Neuronal stem cell (in vitro differentiated cells): ENCODE measurements around the gene TMEM120A.
A peak's percentile ranks its signal among the peaks of the same experiment; 100 is the strongest.
"Not testable (repeated sequence)": the region's sequence is repeated elsewhere in the genome, so short reads cannot be mapped to it uniquely, and the experiment has no call there.

Source experiments
- DNase-seq: peaks from one replicate; pipeline ENCODE4 v3.0.0-alpha.2; 2013; ENCODE audit warnings: low spot score
- H2AFZ ChIP-seq: one replicate; pipeline ENCODE4 v1.6.1; 2013; ENCODE audit warnings: mild to moderate bottlenecking, low read length, inconsistent platforms
- H2AK5ac ChIP-seq: 2 replicates; pipeline ENCODE4 v1.6.1; 2013; ENCODE audit warnings: low read depth, mild to moderate bottlenecking, inconsistent platforms, low read length, moderate library complexity, mixed read lengths
- H2BK120ac ChIP-seq: 2 replicates; pipeline ENCODE4 v1.6.1; 2013; ENCODE audit warnings: low read depth, mild to moderate bottlenecking, inconsistent platforms, low read length, moderate library complexity, mixed read lengths
- H2BK12ac ChIP-seq: one replicate; pipeline ENCODE4 v1.6.1; 2013; ENCODE audit warnings: low read length, inconsistent platforms
- H2BK15ac ChIP-seq: 2 replicates; pipeline ENCODE4 v1.6.1; 2013; ENCODE audit warnings: mild to moderate bottlenecking, low read length, inconsistent platforms, mixed read lengths
- H2BK5ac ChIP-seq: one replicate; pipeline ENCODE4 v1.6.1; 2013; ENCODE audit warnings: inconsistent platforms, mild to moderate bottlenecking, low read length, moderate library complexity
- H3K14ac ChIP-seq: one replicate; pipeline ENCODE4 v1.6.1; 2013; ENCODE audit warnings: low read length, inconsistent platforms
- H3K18ac ChIP-seq: 2 replicates; pipeline ENCODE4 v1.6.1; 2013; ENCODE audit warnings: low read length, inconsistent platforms
- H3K23ac ChIP-seq: 2 replicates; pipeline ENCODE4 v1.6.1; 2013; ENCODE audit warnings: low read depth, mild to moderate bottlenecking, mixed read lengths, low read length, inconsistent platforms; ENCODE audit not compliant: poor library complexity
- H3K27ac ChIP-seq: replicated peaks from 3 replicates; pipeline ENCODE4 v1.5.1; 2013; ENCODE audit warnings: low read length, inconsistent platforms
- H3K27me3 ChIP-seq, 3 experiments: 2 replicates each; pipeline ENCODE4 v1.6.1; 2013; ENCODE audit warnings: low read length in 3 of 3, mild to moderate bottlenecking in 2 of 3, inconsistent platforms in 1 of 3, low read depth in 1 of 3, mixed read lengths in 1 of 3, moderate library complexity in 1 of 3; ENCODE audit not compliant: control insufficient read depth in 3 of 3, insufficient read depth in 3 of 3
- H3K36me3 ChIP-seq, 2 donors: replicated peaks in 1 of 2; 2 replicates each; pipeline ENCODE4 v1.6.1; 2013; ENCODE audit warnings: low read length in 2 of 2; ENCODE audit not compliant: control insufficient read depth in 2 of 2, insufficient read depth in 2 of 2
- H3K4ac ChIP-seq: 2 replicates; pipeline ENCODE4 v1.6.1; 2013; ENCODE audit warnings: inconsistent platforms, mild to moderate bottlenecking, low read length, moderate library complexity
- H3K4me1 ChIP-seq, 2 donors: 1 replicate in 1 of 2; 2 replicates in 1 of 2; pipeline ENCODE4 v1.6.1; 2013; ENCODE audit warnings: low read length in 2 of 2, low read depth in 1 of 2; ENCODE audit not compliant: control insufficient read depth in 2 of 2, insufficient read depth in 1 of 2
- H3K4me2 ChIP-seq: one replicate; pipeline ENCODE4 v1.6.1; 2013; ENCODE audit warnings: mild to moderate bottlenecking, low read length, inconsistent platforms; ENCODE audit not compliant: insufficient read depth, poor library complexity, severe bottlenecking
- H3K4me3 ChIP-seq, 2 donors: 2 replicates each; pipeline ENCODE4 v1.5.1; 2013; ENCODE audit warnings: low read length in 2 of 2, mild to moderate bottlenecking in 2 of 2, inconsistent platforms in 1 of 2, moderate library complexity in 1 of 2
- H3K79me1 ChIP-seq: one replicate; pipeline ENCODE4 v1.6.1; 2013; ENCODE audit warnings: low read depth, mild to moderate bottlenecking, inconsistent platforms, low read length, moderate library complexity
- H3K9ac ChIP-seq: one replicate; pipeline ENCODE4 v1.6.1; 2013; ENCODE audit warnings: mild to moderate bottlenecking, low read depth, low read length, inconsistent platforms; ENCODE audit not compliant: poor library complexity
- H3K9me3 ChIP-seq, 2 donors: replicated peaks in 1 of 2; 2 replicates each; pipeline versions ENCODE3 to v1.6.1; 2013; ENCODE audit warnings: low read length in 2 of 2, mild to moderate bottlenecking in 2 of 2, inconsistent platforms in 1 of 2, low read depth in 1 of 2, mixed read lengths in 1 of 2, moderate library complexity in 1 of 2; ENCODE audit not compliant: control insufficient read depth in 2 of 2, insufficient read depth in 1 of 2
- H4K8ac ChIP-seq: one replicate; pipeline ENCODE4 v1.6.1; 2013; ENCODE audit warnings: low read depth, mild to moderate bottlenecking, inconsistent platforms, low read length, moderate library complexity
- H4K91ac ChIP-seq: one replicate; pipeline ENCODE4 v1.6.1; 2013; ENCODE audit warnings: low read length, low read depth, mild to moderate bottlenecking, inconsistent platforms; ENCODE audit not compliant: poor library complexity
- WGBS, 2 donors: extraction: QIAGEN DNeasy Blood & Tissue Kit; methylation state at CpG; one replicate each; pipeline ENCODE4 v1.1.7; 2013; ENCODE audit warnings: missing lambda C conversion rate in 2 of 2, mixed read lengths in 1 of 2; ENCODE audit not compliant: insufficient read length in 2 of 2, insufficient replicate concordance in 1 of 2; ENCODE audit errors: extremely low coverage in 2 of 2; 5-methylcytosine and 5-hydroxymethylcytosine counted together

TMEM120A gene

DNA sequence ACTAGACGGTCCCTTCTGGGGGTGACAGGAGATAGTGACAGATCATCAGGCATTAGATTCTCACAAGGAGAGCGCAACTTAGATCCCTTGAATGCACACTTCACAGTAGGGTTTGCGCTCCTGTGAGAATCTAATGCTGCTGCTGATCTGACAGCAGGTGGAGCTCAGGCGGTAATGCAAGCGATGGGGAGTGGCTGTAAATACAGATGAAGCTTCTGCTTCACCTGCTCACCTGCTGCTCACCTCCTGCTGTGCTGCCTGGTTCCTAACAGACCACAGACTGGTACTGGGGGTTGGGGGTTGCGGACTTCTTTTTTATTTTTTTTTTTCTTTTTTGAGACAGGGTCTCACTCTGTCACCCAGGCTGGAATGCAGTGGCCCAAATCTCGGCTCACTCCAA, 35.3 kb upstream of the TMEM120A start:
- H4K8ac ChIP-seq, H3K4ac ChIP-seq, H2BK12ac ChIP-seq, H4K91ac ChIP-seq, H3K9ac ChIP-seq, H3K4me2 ChIP-seq, H2BK120ac ChIP-seq, H3K4me1 ChIP-seq, H2BK15ac ChIP-seq, H3K4me3 ChIP-seq, H2AK5ac ChIP-seq, H3K23ac ChIP-seq, H2BK5ac ChIP-seq, H3K14ac ChIP-seq, H3K27me3 ChIP-seq, H3K18ac ChIP-seq, H3K9me3 ChIP-seq, H3K79me1 ChIP-seq, DNase-seq, H2AFZ ChIP-seq, H3K27ac ChIP-seq: not testable (repeated sequence)
- peaks cover 9 to 33% of the 10 kb centered on the region in 2 donors for H3K36me3 ChIP-seq
- WGBS, 2 donors = no CpG with 5 or more reads among the region's 7 CpGs

DNA sequence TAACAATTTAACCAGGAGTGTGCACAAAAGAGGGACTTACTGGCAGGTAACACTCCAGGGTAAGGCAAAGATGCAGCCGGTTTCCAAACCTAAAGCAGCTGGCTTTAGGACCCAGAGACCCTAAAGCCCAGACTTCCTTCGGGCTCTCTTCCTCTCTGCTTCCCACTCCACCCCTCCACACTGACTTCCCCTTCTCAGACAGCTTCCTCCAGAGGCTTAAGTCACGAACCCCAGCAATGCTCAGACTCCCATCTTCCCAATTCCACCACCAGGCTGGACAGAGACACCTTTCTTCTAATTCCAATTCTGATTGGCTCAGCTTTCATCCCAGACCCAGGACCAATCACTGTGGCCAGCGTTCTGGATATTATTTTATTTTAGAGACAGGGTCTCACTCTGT, 28.6 kb upstream of the TMEM120A start:
- H3K14ac ChIP-seq = no peak overlapping the region
- H3K18ac ChIP-seq = no peak overlapping the region
- no peak overlapping the region for H3K23ac ChIP-seq
- H4K91ac ChIP-seq = no peak overlapping the region
- no peak overlapping the region for H3K4me3 ChIP-seq
- peaks cover 0 to 2% of the 10 kb centered on the region in 2 donors for H3K4me1 ChIP-seq
- no peak overlapping the region for H3K27ac ChIP-seq
- DNase-seq = no peak
- no peak overlapping the region for H2BK120ac ChIP-seq
- WGBS, 2 donors = no CpG with 5 or more reads among the region's 4 CpGs
- H3K9ac ChIP-seq = no peak overlapping the region
- no peaks in the 10 kb centered on the region for H3K9me3 ChIP-seq
- H4K8ac ChIP-seq = no peak overlapping the region
- H2BK15ac ChIP-seq = no peak overlapping the region
- no peak overlapping the region for H2BK5ac ChIP-seq
- no peak overlapping the region for H2AK5ac ChIP-seq
- H3K4ac ChIP-seq = no peak overlapping the region
- H3K4me2 ChIP-seq = no peak overlapping the region
- H3K79me1 ChIP-seq = no peaks in the 10 kb centered on the region
- H2AFZ ChIP-seq = peak overlapping the region; percentile 85
- H2BK12ac ChIP-seq = no peak overlapping the region
- H3K27me3 ChIP-seq = no peaks in the 10 kb centered on the region
- H3K36me3 ChIP-seq = peaks cover 11 to 59% of the 10 kb centered on the region in 2 donors

DNA sequence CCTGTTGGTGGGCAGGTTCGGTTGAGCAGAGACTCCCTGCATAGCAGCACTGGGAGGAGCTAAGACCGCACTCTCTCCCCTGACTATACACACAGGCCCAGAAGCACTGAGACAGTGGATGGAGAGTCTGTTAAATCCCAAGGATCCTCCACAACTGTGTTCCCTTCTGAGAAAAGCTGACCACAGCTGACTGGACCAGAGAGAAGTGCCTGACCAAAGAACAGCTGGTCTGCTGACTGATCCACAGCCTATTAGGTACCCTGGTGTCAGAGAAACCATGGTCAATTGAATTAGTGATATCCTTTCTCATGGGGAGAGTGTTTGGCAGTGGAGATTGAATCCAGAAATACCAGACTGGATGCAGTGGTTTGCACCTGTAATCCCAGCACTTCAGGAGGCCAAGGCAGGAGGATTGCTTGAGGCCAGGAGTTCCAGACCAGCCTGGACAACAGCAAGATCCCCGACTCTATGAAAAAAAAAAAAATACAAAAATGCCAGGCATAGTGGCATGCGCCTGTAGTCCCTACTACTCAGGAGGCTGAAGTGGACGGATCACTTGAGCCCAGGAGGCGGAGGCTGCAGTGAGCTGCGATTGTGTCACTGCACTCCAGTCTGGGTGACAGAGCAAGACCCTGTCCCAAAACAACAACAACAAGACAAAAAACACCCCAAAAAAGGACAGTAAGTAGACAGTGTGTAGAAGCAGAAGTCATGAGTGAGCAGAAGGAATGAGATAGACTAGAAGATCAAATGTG, 27.8 kb upstream of the TMEM120A start:
- H3K23ac ChIP-seq = no peak overlapping the region
- H3K36me3 ChIP-seq = peaks cover 11 to 56% of the 10 kb centered on the region in 2 donors
- H3K18ac ChIP-seq = no peak overlapping the region
- H3K14ac ChIP-seq = no peak overlapping the region
- H3K4ac ChIP-seq = no peak overlapping the region
- H2AFZ ChIP-seq = no peak overlapping the region
- WGBS, 2 donors = no CpG with 5 or more reads among the region's 7 CpGs
- H2AK5ac ChIP-seq = no peak overlapping the region
- H2BK5ac ChIP-seq = no peak overlapping the region
- H4K8ac ChIP-seq = no peak overlapping the region
- DNase-seq = no peak
- no peaks in the 10 kb centered on the region for H3K27me3 ChIP-seq
- H3K9ac ChIP-seq = no peak overlapping the region
- H3K4me3 ChIP-seq = no peak overlapping the region
- no peaks in the 10 kb centered on the region for H3K79me1 ChIP-seq
- H3K27ac ChIP-seq = no peak overlapping the region
- no peak overlapping the region for H3K4me2 ChIP-seq
- H3K4me1 ChIP-seq = peaks cover 0 to 2% of the 10 kb centered on the region in 2 donors
- no peak overlapping the region for H2BK12ac ChIP-seq
- H3K9me3 ChIP-seq = no peaks in the 10 kb centered on the region
- H4K91ac ChIP-seq = no peak overlapping the region
- no peak overlapping the region for H2BK15ac ChIP-seq
- no peak overlapping the region for H2BK120ac ChIP-seq

GRCh38 chr7:76020031-76020714, 25.8 kb upstream of the TMEM120A start:
- Histone ChIP-seq H3K9me3 (no peaks in the 10 kb centered on the region), H3K4ac (no peak overlapping the region), H3K4me3 (no peak overlapping the region), H3K4me2 (no peak overlapping the region), H2BK12ac (no peak overlapping the region), H3K9ac (no peak overlapping the region), H3K27me3 (no peaks in the 10 kb centered on the region), H2BK15ac (no peak overlapping the region), H4K91ac (no peak overlapping the region), H3K27ac (no peak overlapping the region), H3K4me1 (peaks cover 0 to 2% of the 10 kb centered on the region in 2 donors), H2AFZ (no peak overlapping the region), H2BK5ac (no peak overlapping the region), H2BK120ac (no peak overlapping the region), H3K36me3 (peaks cover 8 to 47% of the 10 kb centered on the region in 2 donors), H3K79me1 (no peaks in the 10 kb centered on the region), H3K18ac (no peak overlapping the region), H2AK5ac (no peak overlapping the region), H3K14ac (no peak overlapping the region), H4K8ac (no peak overlapping the region), H3K23ac (no peak overlapping the region)
- DNase-seq = peak; percentile 73
- no CpG with 5 or more reads among the region's 6 CpGs for WGBS, 2 donors
